Measurements from ENCODE around the gene ZNF841. TPM values are rescaled to one million over a fixed set of nuclear protein-coding genes. Genes with fewer than 3 reads are reported as not detected.

The ZNF841 gene
- total and polyA plus RNA-seq, 2 of the 8 experiments (the other 6 are each of a cell fraction or from before 2014, with no cell fraction given): 4.1 to 17.9 TPM

- DNase-seq (ENCODE audit: low read depth in 1 of 2, low spot score in 2 of 2) (no peak), FAIRE-seq (no peak)
- no peak overlapping the region; the same call in 1 of the 2 replicates for H2AFZ ChIP-seq (ENCODE audit: low read length)
- CTCF ChIA-PET (ENCODE audit: partially characterized antibody): interaction anchor here (0.7 to 0.8 kb wide), 2 partner anchors 9 to 99 kb away, joined by 3 read pairs; no protein-coding TSS in a partner anchor
- POLR2A ChIA-PET (ENCODE audit: partially characterized antibody): interaction anchor here (1.3 kb wide), 1 partner anchor 38 kb away, joined by 3 read pairs; the partner anchor contains the start of gene ZNF616
- no peaks in the 10 kb centered on the region for H3K4me1 ChIP-seq (replicated peaks in 1 of 4; ENCODE audit: control insufficient read depth in 3 of 4, insufficient read depth in 4 of 4, low read length in 3 of 4)
- no peak overlapping the region for H3K9ac ChIP-seq (replicated peaks in 1 of 4; ENCODE audit: extremely low read depth in 1 of 4, low read depth in 3 of 4, low read length in 3 of 4)
- no peak overlapping the region for H3K27ac ChIP-seq (ENCODE audit: low read depth, low read length)
- H3K23me2 ChIP-seq (ENCODE audit: low read depth, low read length): no peaks in the 10 kb centered on the region
- H3K56ac ChIP-seq (replicated peaks; ENCODE audit: insufficient read length, low read depth, low read length): no peak overlapping the region
- no peak overlapping the region for H3K18ac ChIP-seq (ENCODE audit: extremely low read depth, low read length)
- no peaks in the 10 kb centered on the region for H3K79me2 ChIP-seq (ENCODE audit: control insufficient read depth in 1 of 2, insufficient read depth in 2 of 2, low read length in 2 of 2)
- H3K4ac ChIP-seq (replicated peaks; ENCODE audit: insufficient read length, low read depth, low read length): no peak overlapping the region
- peaks cover 37 to 51% of the 10 kb centered on the region in 2 experiments for H3K9me3 ChIP-seq (ENCODE audit: insufficient read depth in 2 of 2, low read depth in 1 of 2, low read length in 1 of 2)
- H4K91ac ChIP-seq (replicated peaks; ENCODE audit: insufficient read length, low read length): no peak overlapping the region
- no peak overlapping the region for H2BK12ac ChIP-seq (ENCODE audit: low read depth, low read length)
- H2BK120ac ChIP-seq (replicated peaks; ENCODE audit: low read depth, low read length): no peak overlapping the region
- no peak overlapping the region for H2BK5ac ChIP-seq (ENCODE audit: low read depth, low read length)
- H4K8ac ChIP-seq (ENCODE audit: extremely low read depth, insufficient read depth, low read length): no peak overlapping the region
- no peaks in the 10 kb centered on the region for H3K36me3 ChIP-seq (ENCODE audit: control insufficient read depth in 2 of 4, insufficient read depth in 4 of 4, low read length in 3 of 4)
- H4K20me1 ChIP-seq (replicated peaks in 1 of 2; ENCODE audit: control insufficient read depth in 1 of 2, insufficient read depth in 2 of 2, low read length in 2 of 2): no peaks in the 10 kb centered on the region
- H3K4me2 ChIP-seq (ENCODE audit: insufficient read depth in 1 of 2, low read depth in 2 of 2, low read length in 2 of 2): no peak overlapping the region
- H3K4me3 ChIP-seq (ENCODE audit: extremely low read depth in 1 of 4, insufficient read depth in 2 of 4, low read depth in 3 of 4, low read length in 4 of 4): no peak overlapping the region
- no peak overlapping the region for H2BK15ac ChIP-seq (ENCODE audit: low read length)
- no peaks in the 10 kb centered on the region for H3K27me3 ChIP-seq (replicated peaks in 1 of 4; ENCODE audit: control insufficient read depth in 3 of 4, extremely low read depth in 1 of 4, insufficient read depth in 3 of 4, low read length in 3 of 4)
- H4K5ac ChIP-seq (ENCODE audit: insufficient read length, low read depth, low read length): no peak overlapping the region
- H2AK5ac ChIP-seq (ENCODE audit: low read depth, low read length): no peak overlapping the region
- H3K14ac ChIP-seq (ENCODE audit: insufficient read length): no peak overlapping the region
- H2BK20ac ChIP-seq (ENCODE audit: low read length): no peak overlapping the region
- no peak overlapping the region for H3K23ac ChIP-seq (ENCODE audit: insufficient read length)
- no peaks in the 10 kb centered on the region for H3K79me1 ChIP-seq (ENCODE audit: low read depth, low read length)
- WGBS, 2 experiments (ENCODE audit: extremely low coverage in 1 of 2, insufficient coverage in 1 of 2, insufficient read length in 1 of 2, insufficient replicate concordance in 2 of 2, low coverage in 1 of 2, low lambda C conversion rate in 2 of 2, missing lambda C conversion rate in 1 of 2): 88% methylated on average over 2 of the region's 2 CpGs; no CpG with 5 or more reads in 1 of the 2 experiments
- TF ChIP-seq SUZ12 (IDR thresholded peaks at IDR 0.05; ENCODE audit: low read length): no peak
- TF ChIP-seq E2F6 (IDR thresholded peaks at IDR 0.05): no peak
- TF ChIP-seq RAD21 (IDR thresholded peaks at IDR 0.05 in 1 of 2, conservative IDR thresholded peaks at IDR 0.05 in 1 of 2; ENCODE audit: low read depth in 2 of 2, low read length in 2 of 2): no peak
- no peak for TF ChIP-seq SIX5 (IDR thresholded peaks at IDR 0.05; ENCODE audit: low read depth, low read length)
- no peak for TF ChIP-seq KDM4A (IDR thresholded peaks at IDR 0.05; ENCODE audit: low read depth, low read length, severe bottlenecking)
- no peak for TF ChIP-seq SIRT6 (IDR thresholded peaks at IDR 0.05; ENCODE audit: low read length)
- TF ChIP-seq, protein P1, sequence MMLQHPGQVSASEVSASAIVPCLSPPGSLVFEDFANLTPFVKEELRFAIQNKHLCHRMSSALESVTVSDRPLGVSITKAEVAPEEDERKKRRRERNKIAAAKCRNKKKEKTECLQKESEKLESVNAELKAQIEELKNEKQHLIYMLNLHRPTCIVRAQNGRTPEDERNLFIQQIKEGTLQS (IDR thresholded peaks at IDR 0.05; ENCODE audit: insufficient read depth, low read depth, low read length): no peak
- TF ChIP-seq ZNF274 (IDR thresholded peaks at IDR 0.05; ENCODE audit: borderline replicate concordance, extremely low read depth, low read length): no peak
- TF ChIP-seq KDM1A (IDR thresholded peaks at IDR 0.05; ENCODE audit: borderline replicate concordance, low read length): no peak
- TF ChIP-seq POU5F1 (IDR thresholded peaks at IDR 0.05; ENCODE audit: low read depth, low read length): no peak
- TF ChIP-seq SRF (IDR thresholded peaks at IDR 0.05; ENCODE audit: low read depth, low read length): no peak
- no peak for TF ChIP-seq BCL11A (IDR thresholded peaks at IDR 0.05; ENCODE audit: low read depth in 2 of 2, low read length in 2 of 2)
Observed at GRCh38 chr19:52101866-52102562, 6.4 kb upstream of the ZNF841 start.

All from H1 (cell line).